GM12878 (cell line): ENCODE measurements around the gene DPAGT1. TPM values are rescaled to one million over a fixed set of nuclear protein-coding genes. Genes with fewer than 3 reads are reported as not detected.

Source experiments
- ATAC-seq: fragments of 200-7000 bp; cut with Tn5 transposase; 3 replicates; pipeline ENCODE4 v1.9.1; 2020; ENCODE audit warnings: mild to moderate bottlenecking, moderate library complexity
- BruUV-seq: library from RNA; stranded (reverse); fragments of 400-500 nt; replicated peaks from 2 replicates; lab custom pipeline; 2021; lab: Mats Ljungman, UMichigan
- CTCF ChIA-PET: fragments of 300-600 bp; sonication (Branson Sonifier 250); formaldehyde crosslinking; extraction: SDS; loops from one replicate; lab custom pipeline; 2021; ENCODE audit warnings: inconsistent platforms; lab: Yijun Ruan, JAX
- POLR2A ChIA-PET: fragments of 350-600 bp; formaldehyde crosslinking; extraction: SDS; loops from one replicate; lab custom pipeline; 2021; ENCODE audit warnings: inconsistent platforms; lab: Charles Lee
- RAD21 ChIA-PET: fragments of 300-600 bp; sonication (Branson Sonifier 250); formaldehyde crosslinking; loops from one replicate; lab custom pipeline; 2023; ENCODE audit warnings: antibody characterized with exemption; ENCODE audit not compliant: unreplicated experiment; lab: Charles Lee
- SMC1A ChIA-PET: fragments of 300-600 bp; sonication (Branson Sonifier 250); formaldehyde crosslinking; loops from one replicate; lab custom pipeline; 2023; ENCODE audit not compliant: unreplicated experiment, uncharacterized antibody; lab: Charles Lee
- DNase-seq: peaks from one replicate; pipeline ENCODE4 v3.0.0-alpha.2; 2011; ENCODE audit warnings: low read depth, low spot score
- FAIRE-seq: peaks from 3 replicates; lab custom pipeline; 2011; peaks lifted over from hg19 to GRCh38; lab: Jason Lieb, UNC
- H2AFZ ChIP-seq: 2 replicates; pipeline ENCODE4 v1.6.0; 2011; ENCODE audit warnings: low read depth, low read length, control low read depth; ENCODE audit not compliant: control insufficient read depth
- H3K27ac ChIP-seq: 2 replicates; pipeline ENCODE4 v1.5.1; 2011; ENCODE audit warnings: control low read depth; ENCODE audit not compliant: control insufficient read depth, insufficient read depth
- H3K27me3 ChIP-seq, 2 experiments: replicated peaks in 1 of 2; 2 replicates each; pipeline versions ENCODE4 v1.6.0 to v1.6.1; 2011; ENCODE audit warnings: low read length in 1 of 2; ENCODE audit not compliant: control insufficient read depth in 2 of 2, insufficient read depth in 2 of 2
- H3K36me3 ChIP-seq, 2 experiments: 2 replicates each; pipeline ENCODE4 v1.5.1; 2011; ENCODE audit warnings: low read length in 1 of 2; ENCODE audit not compliant: control insufficient read depth in 2 of 2, insufficient read depth in 2 of 2
- H3K4me1 ChIP-seq: 2 replicates; pipeline ENCODE4 v1.6.1; 2011; ENCODE audit warnings: mild to moderate bottlenecking, low read length, moderate library complexity, mixed read lengths; ENCODE audit not compliant: control insufficient read depth, insufficient read depth
- H3K4me2 ChIP-seq: 2 replicates; pipeline ENCODE4 v1.6.0; 2011; ENCODE audit warnings: control low read depth; ENCODE audit not compliant: control insufficient read depth, insufficient read depth
- H3K4me3 ChIP-seq: fragments of 200-600 bp; sonication (generic); 2 replicates; pipeline ENCODE4 v1.5.1; 2016
- H3K79me2 ChIP-seq: 2 replicates; pipeline ENCODE4 v1.6.0; 2011; ENCODE audit warnings: low read length; ENCODE audit not compliant: control insufficient read depth, insufficient read depth
- H3K9ac ChIP-seq: 2 replicates; pipeline ENCODE4 v1.8.0; 2011; ENCODE audit warnings: low read length, control low read depth, mixed read lengths; ENCODE audit not compliant: control insufficient read depth, insufficient read depth
- H3K9me3 ChIP-seq: replicated peaks from 3 replicates; pipeline ENCODE4 v1.5.1; 2011; ENCODE audit warnings: mild to moderate bottlenecking, low read length; ENCODE audit not compliant: control insufficient read depth, insufficient read depth
- H4K20me1 ChIP-seq: 2 replicates; pipeline ENCODE4 v1.6.0; 2011; ENCODE audit not compliant: control insufficient read depth, insufficient read depth
- CHD1 ChIP-seq: IDR thresholded peaks from 2 replicates; pipeline ENCODE4 v1.6.1; 2012; ENCODE audit warnings: low read depth, low read length, improper control_type of control experiment
- DPF2 ChIP-seq: fragments of 450-650 bp; IDR thresholded peaks from 2 replicates; pipeline ENCODE4 v1.6.1; 2017; ENCODE audit warnings: mild to moderate bottlenecking
- HCFC1 ChIP-seq: fragments of 150-350 bp; IDR thresholded peaks from 2 replicates; pipeline ENCODE4 v1.6.1; 2014; ENCODE audit warnings: low read length
- IKZF2 ChIP-seq, 2 experiments: fragments of 450-650 bp; IDR thresholded peaks; 2 replicates each; pipeline ENCODE4 v1.6.1; 2017; ENCODE audit warnings: mild to moderate bottlenecking in 2 of 2, moderate library complexity in 2 of 2
- JUNB ChIP-seq: IDR thresholded peaks from 2 replicates; pipeline ENCODE4 v1.6.1; 2016; ENCODE audit warnings: antibody characterized with exemption, mild to moderate bottlenecking
- KDM1A ChIP-seq: fragments of 200-600 bp; sonication (generic); IDR thresholded peaks from 2 replicates; pipeline ENCODE4 v1.6.1; 2016; ENCODE audit warnings: borderline replicate concordance
- LARP7 ChIP-seq: fragments of 450-650 bp; IDR thresholded peaks from 2 replicates; pipeline ENCODE4 v1.6.1; 2017; ENCODE audit warnings: mild to moderate bottlenecking
- MEF2B ChIP-seq: fragments of 450-650 bp; IDR thresholded peaks from 2 replicates; pipeline ENCODE4 v1.6.1; 2018; ENCODE audit warnings: mild to moderate bottlenecking, moderate library complexity; ENCODE audit not compliant: partially characterized antibody, poor library complexity, severe bottlenecking
- MLLT1 ChIP-seq: fragments of 450-650 bp; IDR thresholded peaks from 2 replicates; pipeline ENCODE4 v1.6.1; 2016; ENCODE audit warnings: mild to moderate bottlenecking
- NFXL1 ChIP-seq: fragments of 450-650 bp; IDR thresholded peaks from 2 replicates; pipeline ENCODE4 v1.6.1; 2017; ENCODE audit warnings: antibody characterized with exemption, mild to moderate bottlenecking, borderline replicate concordance
- NFYA ChIP-seq: IDR thresholded peaks from 2 replicates; pipeline ENCODE4 v1.6.1; 2011; ENCODE audit warnings: low read depth, mild to moderate bottlenecking, low read length, improper control_type of control experiment, borderline replicate concordance
- RB1 ChIP-seq: fragments of 450-650 bp; formaldehyde crosslinking; IDR thresholded peaks from 2 replicates; pipeline ENCODE4 v1.6.1; 2017; ENCODE audit warnings: mild to moderate bottlenecking, borderline replicate concordance
- ZBTB33 ChIP-seq: fragments of 450-650 bp; IDR thresholded peaks from 2 replicates; pipeline ENCODE4 v1.6.1; 2017; ENCODE audit warnings: mild to moderate bottlenecking
- WGBS: methylation state at CpG from one replicate; pipeline ENCODE4 v1.1.6; 2016; ENCODE audit warnings: low lambda C conversion rate; ENCODE audit not compliant: insufficient replicate concordance, insufficient coverage; ENCODE audit errors: missing lambda C conversion rate; 5-methylcytosine and 5-hydroxymethylcytosine counted together
- in situ Hi-C: fragments of 300-500 bp; cut with MboI; formaldehyde crosslinking; loops from 9 replicates; pipeline ENCODE4 v1.14.3; 2018; ENCODE audit warnings: mixed read lengths
- intact Hi-C: fragments of 100-400 bp; cut with micrococcal nuclease; formaldehyde crosslinking; loops from one replicate; pipeline ENCODE4 v1.14.2; 2022; ENCODE audit not compliant: unreplicated experiment
- polyA plus RNA-seq, 11 experiments: library from polyadenylated mRNA; depleted of rRNA in 4 of 11; unstranded in 6 of 11; stranded (reverse) in 5 of 11; fragments of >200 nt; fragmentation: Nextera tagmentation in 4 of 11; fragmentation: Illumina TruSeq in 1 of 11; extraction: Ambion mirVana in 4 of 11; extraction: Trizol in 1 of 11; gene quantifications; 1 replicate in 1 of 11; 2 replicates in 10 of 11; pipeline versions ENCODE4 v1.2.1 to v1.2.3, GENCODE V29; 2011 to 2016; ENCODE audit warnings: inconsistent platforms in 2 of 11, missing spikeins in 2 of 11, low read depth in 1 of 11
- total RNA-seq, 4 experiments: library from RNA; depleted of rRNA in 3 of 4; stranded (reverse); fragments of >200 nt in 3 of 4; fragmentation: Illumina TruSeq in 1 of 4; extraction: Trizol in 1 of 4; gene quantifications; 2 replicates each; pipeline versions ENCODE4 v1.2.1 to v1.2.3, GENCODE V29; 2013 to 2021

Gene DPAGT1
- total and polyA plus RNA-seq, 10 of the 15 experiments (the other 5 are each of a cell fraction or from before 2014, with no cell fraction given) = 20.5 to 95.6 (median 54.3) TPM

GRCh38 chr11:119120639-119121007 lies 19.0 kb upstream of the DPAGT1 start:
- no peak for ATAC-seq
- H3K79me2 ChIP-seq = peaks cover 21% of the 10 kb centered on the region
- 15% methylated on average over 5 of the region's 5 CpGs for WGBS
- H3K27ac ChIP-seq = peak overlapping the region; percentile 65
- ChIA-PET RAD21 (interaction anchor here (1.1 to 2.6 kb wide), 6 partner anchors 11 to 329 kb away, joined by 3 to 22 read pairs (median 6); partner anchors contain the start of genes C2CD2L, DDX6, DPAGT1 and HMBS), POLR2A (interaction anchor here (0.5 to 6.9 kb wide), 10 partner anchors 11 to 191 kb away, joined by 3 to 76 read pairs (median 5); partner anchors contain the start of genes C2CD2L, CENATAC, HMBS and HYOU1), CTCF (interaction anchor here (0.7 to 2.2 kb wide), 8 partner anchors 9 to 201 kb away, joined by 3 to 8 read pairs (median 5); a partner anchor contains a TSS)
- intact Hi-C loops = no loop called here
- peak overlapping the region; percentile 90 for H3K4me2 ChIP-seq
- peaks cover 0 to 4% of the 10 kb centered on the region in 2 experiments; a peak in 3 of 4 replicates for H3K36me3 ChIP-seq
- H2AFZ ChIP-seq = peak overlapping the region; percentile 88
- no peaks in the 10 kb centered on the region for H4K20me1 ChIP-seq
- H3K4me3 ChIP-seq = peak overlapping the region; percentile 56
- peak overlapping the region; percentile 72 for H3K9ac ChIP-seq
- H3K27me3 ChIP-seq = no peaks in the 10 kb centered on the region
- BruUV-seq = TSS peak; percentile 98
- no peak for FAIRE-seq
- TF ChIP-seq HCFC1 (no peak), MLLT1 (0 out of 2 replicates have a peak, but pooled peaks have one; percentile 61), NFYA (no peak), IKZF2 (IDR thresholded peaks at IDR 0.05) (no peak)
- TF ChIP-seq, all 136 proteins: peak for 1
- in situ Hi-C loops = no loop called here
- peaks cover 13% of the 10 kb centered on the region for H3K4me1 ChIP-seq
- no peak for DNase-seq
- H3K9me3 ChIP-seq = no peaks in the 10 kb centered on the region
- SMC1A ChIA-PET = interaction anchor here (1.0 to 5.0 kb wide), 6 partner anchors 11 to 203 kb away, joined by 3 to 32 read pairs (median 3); partner anchors contain the start of gene DPAGT1

GRCh38 chr11:119118946-119119345 lies 17.3 kb upstream of the DPAGT1 start:
- no peaks in the 10 kb centered on the region for H3K9me3 ChIP-seq
- H3K27me3 ChIP-seq = no peaks in the 10 kb centered on the region
- H3K36me3 ChIP-seq = peaks cover 0 to 4% of the 10 kb centered on the region in 2 experiments; a peak in 3 of 4 replicates
- no peak for FAIRE-seq
- WGBS = 100% methylated on average over 1 of the region's 1 CpG
- DNase-seq = no peak
- H3K4me1 ChIP-seq = peaks cover 13% of the 10 kb centered on the region
- in situ Hi-C loops (no loop called here), intact Hi-C loops (no loop called here)
- no peak overlapping the region for H2AFZ ChIP-seq
- H3K27ac ChIP-seq = no peak overlapping the region
- no peak for ATAC-seq
- H3K4me2 ChIP-seq = no peak overlapping the region
- ChIA-PET RAD21 (no interaction called here), SMC1A (interaction anchor here (5.0 kb wide), 1 partner anchor 10 kb away, joined by 32 read pairs; no protein-coding TSS in a partner anchor), POLR2A (interaction anchor here (0.6 to 6.9 kb wide), 6 partner anchors 9 to 64 kb away, joined by 3 to 76 read pairs (median 4); partner anchors contain the start of genes C2CD2L and HMBS), CTCF (interaction anchor here (0.7 to 1.2 kb wide), 5 partner anchors 9 to 722 kb away, joined by 3 to 5 read pairs (median 3); partner anchors contain the start of gene C2CD2L)
- no TSS peak for BruUV-seq
- H4K20me1 ChIP-seq = no peaks in the 10 kb centered on the region
- no peak overlapping the region for H3K4me3 ChIP-seq
- no peak overlapping the region for H3K9ac ChIP-seq
- H3K79me2 ChIP-seq = peaks cover 20% of the 10 kb centered on the region
- no peak for TF ChIP-seq RB1
- no peak for TF ChIP-seq DPF2
- no peak for TF ChIP-seq MEF2B
- TF ChIP-seq JUNB = no peak
- TF ChIP-seq CHD1 = no peak
- no peak for TF ChIP-seq ZBTB33
- TF ChIP-seq KDM1A = no peak
- TF ChIP-seq LARP7 = no peak
- no peak for TF ChIP-seq NFXL1
